HepG2 (cell line): ENCODE data around the gene FIS1. TPM values are rescaled to one million over a fixed set of nuclear protein-coding genes. Genes with fewer than 3 reads are reported as not detected.

Source experiments
- ARHGAP35 ChIP-seq: sonication (generic); formaldehyde crosslinking; IDR thresholded peaks from 2 replicates; pipeline ENCODE4 v1.9.0; 2022; ENCODE audit warnings: mild to moderate bottlenecking, inconsistent platforms, moderate library complexity, missing genetic modification reagents, borderline replicate concordance
- BCL3 ChIP-seq: sonication (generic); formaldehyde crosslinking; IDR thresholded peaks from 2 replicates; pipeline ENCODE4 v1.5.1; 2020; ENCODE audit warnings: mild to moderate bottlenecking, missing genetic modification reagents, moderate library complexity
- CAMTA2 ChIP-seq: sonication (generic); formaldehyde crosslinking; IDR thresholded peaks from 2 replicates; pipeline ENCODE4 v1.4.0; 2020; ENCODE audit warnings: mild to moderate bottlenecking, missing genetic modification reagents, borderline replicate concordance
- CEBPG ChIP-seq: IDR thresholded peaks from 2 replicates; pipeline ENCODE4 v1.6.1; 2016
- GATAD1 ChIP-seq: IDR thresholded peaks from 2 replicates; pipeline ENCODE4 v1.6.1; 2016; ENCODE audit warnings: missing genetic modification reagents, missing compliant biosample characterization
- GTF3A ChIP-seq: sonication (generic); formaldehyde crosslinking; conservative IDR thresholded peaks from 2 replicates; pipeline ENCODE4 v1.4.0; 2020; ENCODE audit warnings: mild to moderate bottlenecking, missing genetic modification reagents
- HCFC1 ChIP-seq: fragments of 150-350 bp; IDR thresholded peaks from 2 replicates; pipeline ENCODE4 v1.6.1; 2014; ENCODE audit warnings: low read depth, low read length
- HHEX ChIP-seq: IDR thresholded peaks from 2 replicates; pipeline ENCODE4 v1.6.1; 2016; ENCODE audit warnings: control low read depth
- HIC2 ChIP-seq: sonication (generic); formaldehyde crosslinking; IDR thresholded peaks from 2 replicates; pipeline ENCODE4 v1.9.0; 2022; ENCODE audit warnings: low read depth, missing genetic modification reagents
- HMGXB4 ChIP-seq, 2 experiments: sonication (generic) in 1 of 2; formaldehyde crosslinking in 1 of 2; IDR thresholded peaks; 2 replicates each; pipeline versions ENCODE4 v1.4.0 to v1.6.1; 2018 to 2020; ENCODE audit warnings: missing genetic modification reagents in 2 of 2, borderline replicate concordance in 1 of 2, low read depth in 1 of 2, mild to moderate bottlenecking in 1 of 2, missing biosample characterization in 1 of 2
- KDM6A ChIP-seq: IDR thresholded peaks from 2 replicates; pipeline ENCODE4 v1.6.1; 2016; ENCODE audit warnings: low read depth
- MBNL3 ChIP-seq: fragments of 250-450 bp; sonication (Bioruptor Pico); conservative IDR thresholded peaks from 2 replicates; pipeline ENCODE4 v1.8.0; 2022; ENCODE audit warnings: mild to moderate bottlenecking, inconsistent platforms
- MTA3 ChIP-seq: sonication (generic); formaldehyde crosslinking; IDR thresholded peaks from 2 replicates; pipeline ENCODE4 v1.4.0; 2020; ENCODE audit warnings: missing genetic modification reagents
- NR1H2 ChIP-seq: sonication (generic); formaldehyde crosslinking; IDR thresholded peaks from 2 replicates; pipeline ENCODE4 v1.8.1; 2022; ENCODE audit warnings: low read depth, missing genetic modification reagents, borderline replicate concordance
- RARG ChIP-seq: sonication (generic); formaldehyde crosslinking; IDR thresholded peaks from 2 replicates; pipeline ENCODE4 v1.4.0; 2020; ENCODE audit warnings: low read depth, mild to moderate bottlenecking, missing genetic modification reagents
- SNAI1 ChIP-seq: sonication (generic); formaldehyde crosslinking; IDR thresholded peaks from 2 replicates; pipeline ENCODE4 v1.5.0; 2020; ENCODE audit warnings: mild to moderate bottlenecking, missing genetic modification reagents, borderline replicate concordance
- SRF ChIP-seq: IDR thresholded peaks from 2 replicates; pipeline ENCODE4 v1.6.1; 2011; ENCODE audit warnings: mild to moderate bottlenecking, low read depth, low read length, moderate library complexity
- TBX2 ChIP-seq: sonication (generic); formaldehyde crosslinking; IDR thresholded peaks from 2 replicates; pipeline ENCODE4 v1.5.0; 2020; ENCODE audit warnings: missing genetic modification reagents, mild to moderate bottlenecking, borderline replicate concordance
- ZBTB14 ChIP-seq: sonication (generic); formaldehyde crosslinking; IDR thresholded peaks from 2 replicates; pipeline ENCODE4 v1.4.0; 2020; ENCODE audit warnings: missing genetic modification reagents
- ZKSCAN1 ChIP-seq: fragments of 150-350 bp; IDR thresholded peaks from 2 replicates; pipeline ENCODE4 v1.6.1; 2014; ENCODE audit warnings: low read length
- ZNF224 ChIP-seq: sonication (generic); formaldehyde crosslinking; IDR thresholded peaks from 2 replicates; pipeline ENCODE4 v1.5.0; 2020; ENCODE audit warnings: mild to moderate bottlenecking, missing genetic modification reagents
- ZNF367 ChIP-seq: sonication (generic); formaldehyde crosslinking; IDR thresholded peaks from 2 replicates; pipeline ENCODE4 v1.4.0; 2020; ENCODE audit warnings: missing genetic modification reagents, borderline replicate concordance
- ZNF430 ChIP-seq: sonication (generic); formaldehyde crosslinking; IDR thresholded peaks from 2 replicates; pipeline ENCODE4 v1.9.0; 2021; ENCODE audit warnings: mild to moderate bottlenecking, missing genetic modification reagents
- polyA plus RNA-seq, 8 experiments: library from polyadenylated mRNA; depleted of rRNA in 3 of 8; stranded (reverse) in 7 of 8; unstranded in 1 of 8; fragments of >200 nt; fragmentation: Illumina TruSeq in 4 of 8; extraction: Trizol in 4 of 8; gene quantifications; 2 replicates each; pipeline versions ENCODE4 v1.2.1 to v1.2.3, GENCODE V29; 2011 to 2016; ENCODE audit warnings: low read depth in 4 of 8, missing spikeins in 1 of 8, mixed read lengths in 1 of 8; ENCODE audit not compliant: insufficient read depth in 1 of 8
- total RNA-seq, 5 experiments: library from RNA; depleted of rRNA; stranded (reverse); fragments of >200 nt; fragmentation: Illumina TruSeq; extraction: Trizol; gene quantifications; 2 replicates each; pipeline ENCODE4 v1.2.3, GENCODE V29; 2016; ENCODE audit warnings: low read depth in 1 of 5

The FIS1 gene
- total and polyA plus RNA-seq, 2 of the 13 experiments (the other 11 are each of a cell fraction or from before 2014, with no cell fraction given), result 97.5 to 101 TPM

- TF ChIP-seq BCL3 (CRISPR knock-in tag), result no peak
- TF ChIP-seq HIC2 (CRISPR knock-in tag), result no peak
- TF ChIP-seq HCFC1, result no peak
- TF ChIP-seq ZNF367 (CRISPR knock-in tag), result no peak
- TF ChIP-seq ZNF224 (CRISPR knock-in tag), result no peak
- TF ChIP-seq HMGXB4 (CRISPR knock-in tag; IDR thresholded peaks at IDR 0.05; ENCODE audit: borderline replicate concordance in 1 of 2, low read depth in 1 of 2), result no peak; a peak in 1 of 4 replicates
- TF ChIP-seq MBNL3 (CRISPR knock-in tag), result no peak
- TF ChIP-seq ZKSCAN1, result no peak
- TF ChIP-seq TBX2 (CRISPR knock-in tag), result no peak
- 0 out of 2 replicates have a peak, but pooled peaks have one; percentile 55 for TF ChIP-seq RARG (CRISPR knock-in tag)
- TF ChIP-seq GATAD1 (CRISPR knock-in tag), result peak; percentile 53
- TF ChIP-seq HHEX, result no peak
- no peak for TF ChIP-seq ARHGAP35 (CRISPR knock-in tag)
- TF ChIP-seq SRF, result no peak
- no peak for TF ChIP-seq MTA3 (CRISPR knock-in tag)
- TF ChIP-seq GTF3A, result no peak
- no peak for TF ChIP-seq KDM6A (CRISPR knock-in tag)
- TF ChIP-seq ZNF430 (CRISPR knock-in tag), result no peak
- no peak for TF ChIP-seq SNAI1 (CRISPR knock-in tag)
- TF ChIP-seq NR1H2, result no peak
- TF ChIP-seq CEBPG, result no peak
- TF ChIP-seq ZBTB14, result no peak
- TF ChIP-seq CAMTA2, result no peak
Observed at GRCh38 chr7:101218236-101219125, 26.4 kb downstream of the FIS1 start (continued).
